ENCODE measurements around the gene CACNA1A.

- no peak for TF ChIP-seq CTCF (IDR thresholded peaks at IDR 0.05)
- TF ChIP-seq EZH2 (IDR thresholded peaks at IDR 0.05), result no peak
Observed at GRCh38 chr19:13290741-13291140, 215.5 kb downstream of the CACNA1A start.

Measured in neural progenitor cell (in vitro differentiated cells).